Measurements from ENCODE around the gene SLC5A9. TPM values are rescaled to one million over a fixed set of nuclear protein-coding genes. Genes with fewer than 3 reads are reported as not detected.
"Not testable (repeated sequence)": the region's sequence is repeated elsewhere in the genome, so short reads cannot be mapped to it uniquely, and the experiment has no call there.

The SLC5A9 gene
- total RNA-seq, 2 donors from 2014 or later: 3.5 to 5.7 TPM

DNA sequence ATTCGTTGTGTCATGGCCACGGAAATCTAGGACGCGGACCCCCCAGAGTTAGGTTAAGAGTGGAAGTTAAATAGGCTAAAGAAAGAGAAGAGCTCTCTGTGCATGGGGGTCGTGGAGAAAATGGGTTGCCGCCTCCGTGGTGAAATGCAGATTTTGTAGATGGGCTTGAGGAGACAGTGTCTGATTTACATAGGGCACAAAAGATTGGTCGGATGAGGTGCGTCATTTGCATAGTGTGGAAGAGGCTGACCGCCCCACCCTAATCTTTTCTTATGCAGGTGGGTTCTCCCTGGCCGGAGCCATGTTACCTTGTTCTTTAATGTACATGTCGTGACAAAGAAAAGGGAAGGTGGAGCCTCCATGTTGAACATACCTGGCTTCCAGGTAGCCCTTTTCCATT is 14.3 kb upstream of the SLC5A9 start:
- intact Hi-C loops (cut with DNase I, micrococcal nuclease): no loop called here
- no peak for DNase-seq
- no peak for ATAC-seq

DNA sequence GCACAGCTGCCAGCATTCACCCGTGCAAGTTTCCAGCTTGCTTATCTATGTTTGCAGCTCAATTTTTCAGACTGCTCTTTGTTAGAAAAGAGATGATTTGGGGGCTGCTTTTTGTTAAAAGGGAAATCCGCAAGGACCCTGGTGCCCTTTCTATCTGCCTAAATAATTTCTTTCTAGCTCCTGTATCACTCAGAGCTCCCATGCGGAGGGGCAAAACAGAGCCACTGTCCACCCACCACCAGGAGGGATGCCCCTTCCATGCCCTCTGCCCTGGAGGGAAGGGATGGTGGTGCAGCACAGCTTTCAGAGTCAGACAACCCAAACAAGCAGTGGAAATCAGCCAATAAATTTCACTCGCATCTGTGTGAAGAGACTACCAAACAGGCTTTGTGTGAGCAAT is 13.9 kb upstream of the SLC5A9 start:
- ATAC-seq: no peak
- no peak for DNase-seq
- intact Hi-C loops (cut with DNase I, micrococcal nuclease): no loop called here

DNA sequence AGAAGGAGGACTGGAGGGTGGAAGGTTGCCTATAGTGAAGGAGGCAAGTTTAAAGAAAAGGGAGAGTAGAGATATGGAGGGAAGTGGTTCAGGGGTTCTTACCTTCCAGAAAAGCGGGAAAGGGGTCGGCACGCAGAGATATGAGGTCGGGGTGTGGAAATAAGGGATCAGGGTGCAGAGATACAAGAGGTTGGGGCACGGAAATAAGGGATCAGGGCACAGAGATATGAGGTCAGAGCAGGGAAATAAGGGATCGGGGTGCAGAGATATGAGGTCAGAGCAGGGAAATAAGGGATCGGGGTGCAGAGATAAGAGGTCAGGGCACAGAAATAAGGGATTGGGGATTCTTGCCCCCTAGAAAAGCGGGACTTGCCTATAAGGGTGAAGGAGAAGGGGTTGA is 9.1 kb upstream of the SLC5A9 start:
- ATAC-seq; intact Hi-C loops (cut with DNase I, micrococcal nuclease); DNase-seq: not testable (repeated sequence)

DNA sequence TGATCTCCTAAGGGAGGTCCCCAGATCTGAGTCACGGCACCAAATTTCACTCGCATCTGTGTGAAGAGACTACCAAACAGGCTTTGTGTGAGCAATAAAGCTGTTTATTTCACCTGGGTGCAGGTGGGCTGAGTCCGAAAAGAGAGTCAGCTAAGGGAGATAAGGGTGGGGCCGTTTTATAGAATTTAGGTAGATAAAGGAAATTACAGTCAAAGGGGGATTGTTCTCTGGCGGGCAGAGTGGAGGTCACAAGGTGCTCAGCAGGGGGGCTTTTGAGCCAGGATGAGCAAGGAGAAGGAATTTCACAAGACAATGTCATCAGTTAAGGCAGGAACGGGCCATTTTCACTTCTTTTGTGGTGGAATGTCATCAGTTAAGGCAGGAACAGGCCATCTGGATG is 8.2 kb upstream of the SLC5A9 start:
- ATAC-seq; intact Hi-C loops (cut with DNase I, micrococcal nuclease); DNase-seq: not testable (repeated sequence)

DNA sequence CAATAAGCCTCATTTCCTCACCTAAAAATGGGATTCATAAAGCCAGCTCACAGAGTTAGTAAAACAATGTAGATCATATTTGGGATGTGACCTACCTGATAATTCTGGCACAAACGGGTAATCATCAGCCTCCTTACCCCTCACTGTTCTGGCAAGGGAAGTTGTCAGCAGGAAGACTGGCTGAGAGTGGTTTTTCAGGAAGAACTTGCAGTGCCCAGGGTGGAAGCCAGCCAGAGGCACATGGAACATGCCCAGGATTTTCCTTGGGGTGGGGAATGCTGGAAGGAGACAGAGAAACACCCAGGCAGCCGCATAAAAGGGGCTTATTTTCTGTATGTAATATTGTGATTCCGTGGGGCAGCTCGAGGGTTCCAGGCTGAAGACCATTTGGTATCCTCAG is 7.7 kb upstream of the SLC5A9 start:
- ATAC-seq (peak; percentile 56), DNase-seq (peak in 1 of 2 donors; percentile 19)
- intact Hi-C loops (cut with DNase I, micrococcal nuclease): no loop called here

DNA sequence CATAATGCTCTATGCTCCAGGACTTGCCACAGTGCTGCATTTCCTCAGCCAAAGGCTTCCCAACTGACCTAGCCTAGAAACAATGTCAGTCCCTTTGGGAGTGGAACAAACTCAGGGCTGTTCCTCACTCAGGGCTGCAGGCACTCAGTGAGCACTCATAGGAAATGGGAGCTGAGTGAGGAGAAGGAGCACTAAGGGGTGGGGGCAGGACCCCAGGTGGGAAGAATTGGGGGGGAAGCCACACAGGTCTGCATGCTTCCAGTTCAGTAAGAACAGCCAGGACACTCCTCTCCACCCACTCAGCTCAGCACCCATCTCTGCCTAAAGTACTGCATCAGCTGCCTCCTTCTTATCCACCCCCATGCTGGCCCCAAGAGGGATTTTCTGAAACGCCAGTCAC is 7.3 kb upstream of the SLC5A9 start:
- DNase-seq (no peak), ATAC-seq (no peak)
- intact Hi-C loops (cut with DNase I, micrococcal nuclease): no loop called here

DNA sequence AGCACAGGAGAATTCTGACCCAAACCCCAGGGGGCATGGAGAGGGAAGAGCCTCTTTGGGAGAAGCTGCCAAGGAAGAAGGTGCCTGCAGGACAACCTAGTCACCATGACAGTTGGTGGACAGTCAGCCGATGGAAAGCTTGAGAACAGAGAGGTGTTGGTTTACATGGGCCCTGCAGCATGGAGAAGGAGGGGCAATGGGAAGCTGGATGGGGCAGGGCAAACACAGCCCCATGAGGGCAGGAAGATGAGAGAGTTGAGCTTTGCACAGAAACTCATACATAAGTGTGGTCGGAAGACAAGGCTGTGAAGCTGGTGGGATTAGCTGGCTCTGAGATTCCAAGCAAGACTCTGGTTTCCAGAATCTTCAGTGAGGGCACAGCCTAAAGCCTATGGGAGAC is 6.6 kb upstream of the SLC5A9 start:
- ATAC-seq (no peak), DNase-seq (no peak)
- intact Hi-C loops (cut with DNase I, micrococcal nuclease): no loop called here

DNA sequence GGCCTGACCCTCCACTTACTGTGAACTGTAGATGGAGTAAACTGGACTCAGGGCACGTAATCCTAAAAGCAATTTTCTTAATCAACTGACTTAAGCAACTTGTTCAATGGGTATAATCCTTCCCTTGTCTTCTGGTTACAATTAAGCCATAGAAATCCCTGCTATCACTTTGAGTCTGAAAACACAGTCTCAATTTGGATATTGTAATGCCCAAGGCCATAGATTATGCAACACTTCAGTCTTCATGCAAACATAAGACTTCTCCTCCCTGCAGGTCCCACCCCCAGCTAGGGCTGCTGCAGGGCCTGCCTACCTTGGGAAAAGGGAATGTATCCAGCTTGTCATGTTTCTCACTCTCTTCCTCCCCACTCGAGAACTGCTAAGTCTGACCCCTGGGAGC is 6.2 kb upstream of the SLC5A9 start:
- DNase-seq (no peak), ATAC-seq (no peak)
- intact Hi-C loops (cut with DNase I, micrococcal nuclease): no loop called here

DNA sequence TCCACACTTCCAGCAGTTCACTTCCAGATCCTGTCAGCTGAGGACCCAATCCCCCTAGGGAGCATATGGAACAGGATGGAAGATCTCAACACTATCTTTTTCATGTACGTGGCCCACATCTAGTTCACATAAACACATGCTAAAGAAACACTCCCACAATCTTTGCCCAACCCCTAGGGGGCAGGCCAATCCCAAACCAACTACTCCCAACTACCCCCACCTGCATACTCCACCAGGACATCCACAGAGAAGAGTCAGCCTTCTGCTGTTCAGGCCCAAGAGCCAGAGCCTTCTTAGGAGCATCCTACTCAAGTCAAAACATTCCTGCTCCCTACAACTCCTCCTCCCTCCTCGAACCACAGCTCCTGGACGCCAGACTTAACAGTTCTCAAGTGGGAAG is 5.6 kb upstream of the SLC5A9 start:
- peak; percentile 34 for ATAC-seq
- intact Hi-C loops (cut with DNase I, micrococcal nuclease): no loop called here
- DNase-seq: no peak

DNA sequence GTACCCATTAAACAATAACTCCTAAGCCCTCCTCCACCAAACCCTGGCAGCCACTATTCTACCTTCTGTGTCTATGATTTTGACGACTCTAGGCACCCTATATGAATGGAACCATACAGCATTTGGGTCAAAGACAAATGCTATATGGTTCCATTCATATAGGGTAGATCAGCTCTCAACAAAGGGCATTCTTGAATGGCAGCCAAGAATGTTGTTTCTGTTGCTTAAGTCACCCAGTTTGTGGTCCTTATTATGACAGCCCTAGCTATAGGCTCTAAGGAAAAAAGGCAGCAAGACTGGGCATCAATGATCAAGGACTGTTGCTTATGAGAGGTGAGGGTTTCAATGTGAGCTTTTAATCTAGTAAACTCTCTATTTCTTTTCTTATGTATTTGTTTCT is 4.7 kb upstream of the SLC5A9 start:
- intact Hi-C loops (cut with DNase I, micrococcal nuclease): no loop called here

DNA sequence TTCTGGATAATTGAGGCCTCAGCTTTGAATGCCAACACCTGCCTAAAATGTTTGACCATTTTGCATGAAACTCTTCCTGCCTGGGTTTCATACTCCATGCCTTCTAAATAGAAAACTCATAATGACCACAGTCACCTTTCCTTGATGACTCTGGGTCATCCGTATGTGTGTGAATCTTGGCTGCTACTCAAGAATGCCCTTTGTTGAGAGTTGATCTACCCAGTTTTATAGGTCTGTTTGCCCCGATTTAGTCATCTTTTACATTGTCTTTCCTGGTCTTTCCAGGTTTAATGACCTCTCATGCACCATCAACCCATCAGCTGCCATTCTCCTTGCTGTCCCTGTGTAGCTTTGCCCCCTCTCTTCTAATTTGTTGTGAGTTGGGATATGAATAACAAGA is 2.7 kb upstream of the SLC5A9 start:
- ATAC-seq (peak; percentile 38), DNase-seq (no peak)
- intact Hi-C loops (cut with DNase I, micrococcal nuclease): no loop called here

More for the DNA sequence above, 4.7 kb upstream of the SLC5A9 start:
- no peak for DNase-seq
- no peak for ATAC-seq

DNA sequence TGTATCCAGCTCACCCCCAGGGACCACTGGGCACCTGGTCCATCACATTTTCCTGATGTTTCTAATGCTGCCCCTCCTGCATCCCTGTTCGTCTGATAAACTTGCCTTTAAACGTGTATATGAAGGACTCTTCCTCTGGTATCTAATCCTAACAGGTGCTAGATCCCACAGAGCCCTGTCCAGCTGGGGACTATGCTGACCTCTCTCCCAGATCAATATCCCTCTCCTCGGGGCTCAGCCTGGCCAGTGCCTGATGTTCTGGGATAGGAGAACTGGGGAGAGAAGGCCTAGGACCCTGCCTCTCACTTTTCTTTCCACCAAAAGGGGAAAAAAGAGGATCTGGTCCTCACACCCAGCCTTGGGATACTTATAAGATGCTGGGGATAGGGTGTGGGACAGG is 1.4 kb upstream of the SLC5A9 start:
- intact Hi-C loops (cut with DNase I, micrococcal nuclease): no loop called here
- DNase-seq (no peak), ATAC-seq (no peak)

DNA sequence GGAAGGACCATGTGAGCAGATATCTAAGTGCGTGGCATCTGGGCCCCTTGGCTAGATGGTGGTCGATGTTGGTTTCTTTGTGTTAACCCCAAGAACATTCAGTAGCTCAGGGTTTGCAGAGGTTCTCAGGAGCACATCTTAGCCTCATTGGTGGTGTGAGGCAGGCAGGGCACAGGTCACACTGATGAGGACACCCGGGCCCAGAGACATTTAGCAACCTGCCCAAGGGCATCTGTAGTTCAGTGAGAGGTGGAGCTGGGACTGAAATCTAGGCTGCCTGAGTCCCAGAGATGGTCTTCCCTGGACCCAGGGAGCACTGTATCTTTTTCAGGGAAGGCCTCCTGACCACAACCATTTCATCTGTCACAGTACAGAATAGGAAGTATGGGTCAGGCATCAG is 859 bp upstream of the SLC5A9 start:
- intact Hi-C loops (cut with DNase I, micrococcal nuclease): no loop called here
- no peak for DNase-seq
- no peak for ATAC-seq

DNA sequence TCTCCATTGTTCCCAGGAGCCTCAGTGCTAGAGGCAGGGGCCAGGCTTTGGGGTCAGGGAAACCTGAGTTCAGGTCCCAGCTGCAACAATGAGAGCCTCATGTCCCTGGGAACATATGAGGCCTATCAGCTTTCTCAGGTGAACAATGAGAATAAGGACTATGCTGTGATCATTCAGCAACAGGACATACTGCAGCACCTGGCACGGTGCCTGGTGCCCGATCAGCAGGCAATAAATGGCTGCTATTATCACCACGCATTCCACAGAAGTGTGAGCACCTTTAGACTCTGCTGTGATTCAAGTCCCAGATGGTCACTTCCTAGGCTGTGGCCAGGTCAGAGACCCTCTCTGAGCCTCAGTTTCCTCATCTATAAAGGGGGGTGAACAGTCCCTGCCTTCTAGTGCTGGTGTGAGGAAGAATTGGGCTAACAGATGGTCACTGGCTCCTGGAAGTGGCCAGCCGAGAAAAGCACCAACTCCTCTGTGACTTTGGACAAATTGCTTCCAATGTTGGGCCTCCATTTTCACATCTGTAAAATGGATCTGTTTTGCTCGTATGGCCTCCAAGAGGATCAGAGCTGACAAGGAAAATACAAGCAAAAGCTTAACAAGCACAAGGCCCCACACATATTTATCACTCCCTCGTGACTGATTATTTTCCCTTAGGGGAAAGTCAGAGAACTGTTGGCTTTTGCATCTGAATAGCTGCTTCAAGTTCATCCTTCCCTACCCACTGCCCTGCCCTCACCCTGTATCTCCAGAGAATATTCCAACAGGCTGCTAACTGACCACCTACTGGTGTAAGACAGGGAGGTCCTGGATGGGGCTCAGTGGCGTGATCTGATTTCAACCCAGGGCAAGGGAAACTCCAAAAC is 1.1 kb downstream of the SLC5A9 start:
- intact Hi-C loops (cut with DNase I, micrococcal nuclease): no loop called here
- DNase-seq: peak; percentile 39 to 64
- ATAC-seq: peak; percentile 73

DNA sequence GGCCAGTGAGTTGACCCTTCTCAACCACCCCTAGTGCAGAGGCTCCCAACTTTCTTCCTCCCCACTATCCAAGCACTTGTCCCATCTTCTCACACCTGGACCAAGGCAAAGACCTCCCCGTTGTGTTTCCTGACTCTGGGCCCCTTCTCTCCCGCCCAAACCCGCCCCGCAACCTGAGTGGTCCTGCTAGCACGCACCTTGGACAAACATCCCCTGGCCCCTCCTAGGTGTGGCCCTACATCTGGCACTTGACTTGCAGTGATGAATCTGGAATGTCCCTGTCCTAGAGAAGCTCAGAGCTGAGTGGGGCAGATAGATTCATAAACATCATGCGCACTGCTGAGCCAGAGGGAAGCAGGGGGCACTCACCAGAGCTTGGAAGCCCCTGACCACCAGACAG is 2.3 kb downstream of the SLC5A9 start:
- ATAC-seq (no peak), DNase-seq (no peak)
- intact Hi-C loops (cut with DNase I, micrococcal nuclease): no loop called here

DNA sequence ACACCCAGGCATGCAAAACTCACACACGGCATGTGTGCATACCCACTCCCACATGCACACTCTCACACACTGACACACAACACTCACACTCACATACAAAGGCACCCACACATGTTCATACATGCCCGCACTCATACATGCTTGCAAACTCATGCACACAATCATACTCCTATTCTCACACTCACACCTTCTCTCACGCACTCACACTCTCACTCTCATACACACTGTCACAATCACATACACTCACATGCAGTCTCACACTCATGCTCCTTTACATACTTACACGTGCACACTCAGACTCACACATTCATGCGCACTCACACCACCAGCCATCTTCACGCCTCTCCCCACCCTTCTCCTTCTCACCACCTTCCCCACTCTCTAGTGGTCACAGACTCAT is 3.1 kb downstream of the SLC5A9 start:
- ATAC-seq (no peak), DNase-seq (no peak)
- intact Hi-C loops (cut with DNase I, micrococcal nuclease): no loop called here

DNA sequence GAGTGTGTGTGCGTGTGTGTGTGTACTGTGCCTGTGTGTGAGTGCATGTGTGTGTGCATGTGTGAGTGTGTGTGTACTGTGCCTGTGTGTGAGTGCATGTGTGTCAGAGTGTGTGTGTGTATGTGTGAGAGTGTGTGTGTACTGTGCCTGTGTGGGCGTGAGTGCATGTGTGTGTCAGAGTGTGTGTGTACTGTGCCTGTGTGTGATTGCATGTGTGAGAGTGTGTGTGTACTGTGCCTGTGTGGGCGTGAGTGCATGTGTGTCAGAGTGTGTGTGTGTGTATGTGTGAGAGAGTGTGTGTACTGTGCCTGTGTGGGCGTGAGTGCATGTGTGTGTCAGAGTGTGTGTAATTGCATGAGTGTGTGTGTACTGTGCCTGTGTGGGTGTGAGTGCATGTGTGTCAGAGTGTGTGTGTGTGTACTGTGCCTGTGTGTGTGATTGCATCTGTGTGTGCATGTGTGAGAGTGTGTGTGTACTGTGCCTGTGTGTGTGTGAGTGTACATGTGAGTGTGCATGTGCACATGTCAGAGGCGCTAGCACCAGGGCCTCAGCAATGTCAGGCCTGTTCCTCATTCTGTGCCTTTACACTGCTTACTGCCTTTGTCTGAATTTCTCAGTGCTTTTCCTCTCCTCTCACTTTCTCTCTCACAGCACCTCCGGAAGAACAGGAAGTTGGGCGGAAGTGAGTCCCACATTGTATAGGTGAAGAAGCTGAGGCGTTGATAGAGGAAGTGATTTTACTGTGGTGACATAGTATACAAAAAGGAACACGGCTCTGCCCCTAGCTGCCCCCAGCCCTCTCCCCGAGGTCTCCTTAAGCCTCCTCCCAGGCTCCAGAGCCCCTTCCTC is 4.9 kb downstream of the SLC5A9 start:
- no peak for ATAC-seq
- DNase-seq: no peak
- intact Hi-C loops (cut with DNase I, micrococcal nuclease): no loop called here

DNA sequence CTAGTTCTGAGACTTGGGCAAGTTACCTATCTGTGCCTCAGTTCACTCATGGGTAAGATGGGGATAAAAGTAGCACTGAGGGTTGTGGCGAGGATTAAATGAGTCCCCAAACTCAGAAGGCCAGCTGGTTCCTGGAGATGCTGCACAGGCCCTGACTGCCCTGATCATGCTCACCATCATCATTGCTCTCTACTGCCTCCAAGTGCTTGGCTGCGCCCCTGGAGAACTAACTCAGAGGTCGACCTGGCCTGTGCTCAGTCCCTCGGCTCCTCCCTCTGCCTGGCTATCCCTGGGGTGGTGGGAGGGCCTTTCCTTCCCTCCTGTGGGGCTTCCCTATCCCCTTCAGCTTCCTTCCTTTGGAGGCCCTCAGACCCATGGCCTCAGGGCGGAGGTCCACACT is 5.6 kb downstream of the SLC5A9 start:
- no peak for DNase-seq
- peak; percentile 27 for ATAC-seq
- intact Hi-C loops (cut with DNase I, micrococcal nuclease): no loop called here

DNA sequence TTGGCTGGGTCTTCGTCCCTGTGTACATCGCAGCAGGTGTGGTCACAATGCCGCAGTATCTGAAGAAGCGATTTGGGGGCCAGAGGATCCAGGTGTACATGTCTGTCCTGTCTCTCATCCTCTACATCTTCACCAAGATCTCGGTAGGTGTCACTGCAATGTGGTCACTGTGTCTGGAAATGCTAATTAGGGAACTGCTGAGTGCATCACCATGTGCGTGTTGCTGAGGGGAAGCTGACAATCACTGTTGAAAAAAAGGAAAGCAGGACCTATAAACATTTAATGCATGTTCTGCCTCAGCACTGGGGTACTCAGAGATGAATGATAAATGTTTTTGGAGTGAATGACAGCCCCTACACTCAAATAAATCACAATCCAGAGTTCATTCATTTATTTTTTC is 6.8 kb downstream of the SLC5A9 start:
- ATAC-seq (no peak), DNase-seq (no peak)
- intact Hi-C loops (cut with DNase I, micrococcal nuclease): no loop called here

DNA sequence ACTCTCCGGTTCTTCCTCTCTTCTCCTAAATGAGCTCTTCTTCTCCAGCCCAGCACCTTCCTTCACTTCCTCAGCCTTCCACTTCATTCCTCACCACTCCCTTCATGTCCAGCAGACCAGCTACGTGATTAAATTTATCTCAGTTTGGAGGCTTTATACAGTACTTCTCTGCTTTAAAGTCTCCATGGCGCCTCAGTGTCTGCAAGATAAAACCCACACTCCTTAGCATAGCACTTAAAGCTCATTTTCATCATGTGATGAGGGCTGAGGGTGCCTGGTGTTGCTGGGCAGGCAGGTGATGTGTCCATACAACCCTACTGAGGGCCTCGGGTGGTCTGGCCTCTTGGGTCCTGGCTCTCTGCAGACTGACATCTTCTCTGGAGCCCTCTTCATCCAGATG is 7.7 kb downstream of the SLC5A9 start:
- DNase-seq (no peak), ATAC-seq (no peak)
- intact Hi-C loops (cut with DNase I, micrococcal nuclease): no loop called here

Data from left colon (tissue), 2 donors.